Body of pancreas (tissue), 4 donors: ENCODE measurements around the gene CCDC148. TPM values are rescaled to one million over a fixed set of nuclear protein-coding genes. Genes with fewer than 3 reads are reported as not detected.
A peak's percentile ranks its signal among the peaks of the same experiment; 100 is the strongest.

Experiments used
- ATAC-seq: fragments of 150-250 bp; one replicate; pipeline ENCODE4 v1.9.1; 2016
- DNase-seq, 4 donors: peaks; one replicate each; pipeline ENCODE4 v3.0.0-alpha.2; 2019
- H3K27ac ChIP-seq, 4 donors: fragments of 200-600 bp; sonication (generic); 1 replicate in 3 of 4; 2 replicates in 1 of 4; pipeline versions ENCODE4 v1.5.1 to v1.6.1; 2016 to 2019; ENCODE audit warnings: mild to moderate bottlenecking in 1 of 4, mixed read lengths in 1 of 4, moderate library complexity in 1 of 4
- H3K27me3 ChIP-seq, 2 donors: fragments of 200-600 bp; sonication (generic); one replicate each; pipeline ENCODE4 v1.6.0; 2016; ENCODE audit warnings: mild to moderate bottlenecking in 1 of 2
- H3K36me3 ChIP-seq, 2 donors: fragments of 200-600 bp; sonication (generic); replicated peaks in 1 of 2; 2 replicates each; pipeline ENCODE4 v1.5.1; 2016; ENCODE audit warnings: low read depth in 2 of 2; ENCODE audit not compliant: insufficient read depth in 1 of 2
- H3K4me1 ChIP-seq: fragments of 200-600 bp; sonication (generic); one replicate; pipeline ENCODE4 v1.6.0; 2016
- H3K4me3 ChIP-seq, 2 donors: fragments of 200-600 bp; sonication (generic); 1 replicate in 1 of 2; 2 replicates in 1 of 2; pipeline ENCODE4 v1.5.1; 2016 to 2019
- H3K9me3 ChIP-seq, 3 donors: fragments of 200-600 bp; sonication (generic); 1 replicate in 2 of 3; 2 replicates in 1 of 3; pipeline ENCODE4 v1.5.1; 2016
- CTCF ChIP-seq, 7 experiments: fragments of 450-650 bp in 4 of 7; fragments of 200-600 bp in 3 of 7; sonication (generic) in 3 of 7; IDR thresholded peaks; one replicate each; pipeline ENCODE4 v1.5.1; 2016 to 2019; ENCODE audit warnings: antibody characterized with exemption in 7 of 7
- POLR2A ChIP-seq, 3 donors: fragments of 450-650 bp; IDR thresholded peaks; one replicate each; pipeline ENCODE4 v1.6.1; 2016; ENCODE audit warnings: antibody characterized with exemption in 3 of 3, mild to moderate bottlenecking in 2 of 3
- WGBS, 2 donors: methylation state at CpG; one replicate each; pipeline ENCODE4 v1.1.5; 2017; 5-methylcytosine and 5-hydroxymethylcytosine counted together
- intact Hi-C: fragments of 100-400 bp; cut with DNase I; formaldehyde crosslinking; loops from one replicate; pipeline ENCODE4 v1.15.1; 2023
- total RNA-seq, 2 donors: library from RNA; depleted of rRNA; stranded (reverse); fragments of >200 nt; gene quantifications; one replicate each; pipeline ENCODE4 v1.1.0, GENCODE V29; 2016

The CCDC148 gene
- total RNA-seq, 2 donors from 2014 or later = 0.66 to 0.78 TPM

DNA sequence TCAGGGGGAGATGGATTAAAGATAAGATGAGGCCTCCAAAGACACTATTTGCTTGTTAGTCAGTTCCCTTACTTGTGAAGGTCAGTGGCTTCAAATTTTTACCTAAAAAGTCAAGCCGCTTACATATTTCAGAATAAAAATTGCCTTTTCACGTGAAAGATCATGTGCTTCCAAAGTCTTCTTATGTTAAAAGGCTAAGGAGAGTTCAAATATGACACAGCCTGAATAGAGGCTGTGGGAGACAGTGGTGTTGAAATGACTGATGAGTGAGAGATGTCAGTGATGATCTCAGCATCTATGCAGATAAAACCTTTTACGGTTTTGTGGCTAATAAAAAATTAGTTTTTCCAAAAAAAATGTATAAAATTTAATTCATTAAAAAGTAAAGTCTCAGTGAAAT is 314.4 kb downstream of the CCDC148 start:
- 80 to 84% methylated on average over 3 of the region's 3 CpGs for WGBS, 2 donors
- TF ChIP-seq POLR2A (IDR thresholded peaks at IDR 0.05) (no peak), CTCF (IDR thresholded peaks at IDR 0.05) (no peak)
- no peak overlapping the region for H3K27ac ChIP-seq

GRCh38 chr2:158140201-158140600 is 316.4 kb downstream of the CCDC148 start:
- intact Hi-C loops = no loop called here
- H3K4me1 ChIP-seq = no peaks in the 10 kb centered on the region
- DNase-seq (no peak), ATAC-seq (no peak)
- no peaks in the 10 kb centered on the region for H3K9me3 ChIP-seq
- H3K36me3 ChIP-seq = no peaks in the 10 kb centered on the region
- H3K27ac ChIP-seq = no peak overlapping the region
- H3K4me3 ChIP-seq = no peak overlapping the region
- no peak for TF ChIP-seq POLR2A (IDR thresholded peaks at IDR 0.05)
- TF ChIP-seq CTCF (IDR thresholded peaks at IDR 0.05) = no peak
- no peaks in the 10 kb centered on the region for H3K27me3 ChIP-seq
- WGBS, 2 donors = 92 to 96% methylated on average over 1 of the region's 1 CpG

More for the DNA sequence above, 314.4 kb downstream of the CCDC148 start:
- H3K4me1 ChIP-seq = no peaks in the 10 kb centered on the region
- no peak for ATAC-seq
- no peak overlapping the region for H3K4me3 ChIP-seq
- intact Hi-C loops = no loop called here
- no peaks in the 10 kb centered on the region for H3K27me3 ChIP-seq
- DNase-seq = no peak
- H3K36me3 ChIP-seq = no peaks in the 10 kb centered on the region
- H3K9me3 ChIP-seq = no peaks in the 10 kb centered on the region

DNA sequence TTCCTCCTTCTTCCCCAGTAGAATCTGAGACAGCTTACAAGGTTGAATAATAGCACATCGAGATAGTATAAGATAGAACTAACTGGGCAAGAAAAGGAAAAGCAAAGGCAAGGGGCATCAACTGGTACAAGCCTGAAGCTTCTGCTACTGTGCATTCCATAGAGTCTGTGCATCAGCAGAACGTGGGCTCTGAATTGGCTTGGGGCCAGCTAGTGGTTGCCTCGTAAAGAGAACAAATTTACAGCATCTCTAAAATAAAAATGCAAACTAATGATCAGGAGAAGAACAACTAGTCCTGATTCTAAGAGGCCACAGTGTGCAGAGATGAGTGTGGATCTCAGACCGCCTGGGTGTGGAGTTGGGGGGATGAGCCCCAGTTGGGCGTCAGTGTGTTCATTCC is 318.3 kb downstream of the CCDC148 start:
- Histone ChIP-seq H3K4me3 (no peak overlapping the region), H3K9me3 (no peaks in the 10 kb centered on the region), H3K36me3 (no peaks in the 10 kb centered on the region), H3K27ac (no peak overlapping the region), H3K27me3 (no peaks in the 10 kb centered on the region), H3K4me1 (no peaks in the 10 kb centered on the region)
- DNase-seq (no peak), ATAC-seq (no peak)
- TF ChIP-seq CTCF (IDR thresholded peaks at IDR 0.05) (no peak), POLR2A (IDR thresholded peaks at IDR 0.05) (no peak)
- WGBS, 2 donors = 49 to 64% methylated on average over 5 of the region's 5 CpGs
- intact Hi-C loops = no loop called here

GRCh38 chr2:158135096-158135495 is 321.5 kb downstream of the CCDC148 start:
- no peak for TF ChIP-seq CTCF (IDR thresholded peaks at IDR 0.05)
- no peak for TF ChIP-seq POLR2A (IDR thresholded peaks at IDR 0.05)
- Histone ChIP-seq H3K27me3 (no peaks in the 10 kb centered on the region), H3K36me3 (no peaks in the 10 kb centered on the region), H3K9me3 (no peaks in the 10 kb centered on the region), H3K27ac (no peak overlapping the region), H3K4me3 (no peak overlapping the region), H3K4me1 (peaks cover 23% of the 10 kb centered on the region)
- WGBS, 2 donors = 88 to 93% methylated on average over 1 of the region's 1 CpG
- DNase-seq (no peak), ATAC-seq (no peak)
- intact Hi-C loops = no loop called here

- no peak for TF ChIP-seq CTCF (IDR thresholded peaks at IDR 0.05)
- no peak for TF ChIP-seq POLR2A (IDR thresholded peaks at IDR 0.05)
- Histone ChIP-seq H3K36me3 (no peaks in the 10 kb centered on the region), H3K4me3 (no peak overlapping the region), H3K27ac (no peak overlapping the region), H3K27me3 (no peaks in the 10 kb centered on the region), H3K9me3 (no peaks in the 10 kb centered on the region), H3K4me1 (peaks cover 23% of the 10 kb centered on the region)
- intact Hi-C loops = no loop called here
- DNase-seq (peak in 1 of 4 donors; percentile 29), ATAC-seq (no peak)
- WGBS, 2 donors = 60 to 67% methylated on average over 6 of the region's 6 CpGs
Measured at GRCh38 chr2:158134655-158135054, 321.9 kb downstream of the CCDC148 start.
